K562 (cell line): ENCODE measurements around the gene EPHB4. TPM values are rescaled to one million over a fixed set of nuclear protein-coding genes. Genes with fewer than 3 reads are reported as not detected.
A peak's percentile ranks its signal among the peaks of the same experiment; 100 is the strongest.

Experiments
- CAMTA2 ChIP-seq: fragments of 250-450 bp; sonication (Bioruptor Pico); conservative IDR thresholded peaks from 2 replicates; pipeline ENCODE4 v1.5.1; 2022
- CBX3 ChIP-seq, 2 experiments: IDR thresholded peaks; 1 replicate in 1 of 2; 2 replicates in 1 of 2; pipeline ENCODE4 v1.6.1; 2012; ENCODE audit warnings: inconsistent platforms in 2 of 2, low read length in 2 of 2, borderline replicate concordance in 1 of 2, control low read depth in 1 of 2
- CTCF ChIP-seq, 3 experiments: IDR thresholded peaks in 2 of 3; conservative IDR thresholded peaks in 1 of 3; 2 replicates each; pipeline ENCODE4 v1.5.1; 2011 to 2012; ENCODE audit warnings: low read length in 3 of 3, mild to moderate bottlenecking in 3 of 3, control low read depth in 2 of 3, improper control_type of control experiment in 1 of 3, inconsistent platforms in 1 of 3, low read depth in 1 of 3, mixed read lengths in 1 of 3, moderate library complexity in 1 of 3; ENCODE audit not compliant: insufficient read depth in 2 of 3
- ELK3 ChIP-seq: fragments of 450-650 bp; formaldehyde crosslinking; IDR thresholded peaks from 2 replicates; pipeline ENCODE4 v1.4.0; 2020; ENCODE audit warnings: mild to moderate bottlenecking
- HMGN3 ChIP-seq: IDR thresholded peaks from 2 replicates; pipeline ENCODE4 v1.6.1; 2011; ENCODE audit warnings: borderline replicate concordance, low read depth, mild to moderate bottlenecking, mixed read lengths, low read length; ENCODE audit not compliant: insufficient read length; ENCODE audit errors: extremely low read depth
- MLX ChIP-seq, 2 experiments: fragments of 450-650 bp in 1 of 2; sonication (generic) in 1 of 2; formaldehyde crosslinking; conservative IDR thresholded peaks; 2 replicates each; pipeline versions ENCODE4 v1.4.0 to v1.8.1; 2020 to 2022; ENCODE audit warnings: mild to moderate bottlenecking in 1 of 2, missing genetic modification reagents in 1 of 2
- NR0B1 ChIP-seq: fragments of 450-650 bp; IDR thresholded peaks from one replicate; pipeline ENCODE4 v1.6.1; 2018; ENCODE audit warnings: mild to moderate bottlenecking, moderate library complexity; ENCODE audit not compliant: partially characterized antibody
- NR2C1 ChIP-seq, 2 experiments: fragments of 450-650 bp; IDR thresholded peaks; 2 replicates each; pipeline ENCODE4 v1.6.1; 2017; ENCODE audit warnings: mild to moderate bottlenecking in 2 of 2, antibody characterized with exemption in 1 of 2, inconsistent platforms in 1 of 2, missing compliant biosample characterization in 1 of 2, missing genetic modification characterization in 1 of 2
- POLR3G ChIP-seq: IDR thresholded peaks from 2 replicates; pipeline ENCODE4 v1.6.1; 2011; ENCODE audit not compliant: insufficient read length, insufficient replicate concordance; ENCODE audit errors: extremely low read depth
- TAF1 ChIP-seq: IDR thresholded peaks from 2 replicates; pipeline ENCODE4 v1.6.1; 2011; ENCODE audit warnings: mild to moderate bottlenecking, low read length, moderate library complexity; ENCODE audit not compliant: insufficient read depth, control insufficient read depth, severe bottlenecking; ENCODE audit errors: extremely low read depth
- TARDBP ChIP-seq: fragments of 450-650 bp; IDR thresholded peaks from 2 replicates; pipeline ENCODE4 v1.6.1; 2016
- TEAD1 ChIP-seq, 2 experiments: fragments of 450-650 bp in 1 of 2; sonication (generic) in 1 of 2; formaldehyde crosslinking; IDR thresholded peaks; 2 replicates each; pipeline versions ENCODE4 v1.4.0 to v1.8.0; 2020 to 2022; ENCODE audit warnings: mild to moderate bottlenecking in 2 of 2, missing genetic modification reagents in 1 of 2
- TEAD2 ChIP-seq: fragments of 450-650 bp; IDR thresholded peaks from 2 replicates; pipeline ENCODE4 v1.6.1; 2016; ENCODE audit warnings: missing genetic modification characterization, control low read depth, missing compliant biosample characterization
- XRCC4 ChIP-seq: IDR thresholded peaks from one replicate; pipeline ENCODE4 v1.6.1; 2011; ENCODE audit not compliant: insufficient read depth, insufficient read length; ENCODE audit errors: extremely low read depth
- ZBTB26 ChIP-seq: fragments of 450-650 bp; formaldehyde crosslinking; IDR thresholded peaks from 2 replicates; pipeline ENCODE4 v1.4.0; 2022; ENCODE audit warnings: missing genetic modification characterization
- ZBTB34 ChIP-seq: fragments of 250-450 bp; sonication (Bioruptor Pico); IDR thresholded peaks from 2 replicates; pipeline ENCODE4 v1.8.0; 2021; ENCODE audit warnings: mild to moderate bottlenecking, moderate library complexity
- ZNF12 ChIP-seq: sonication (generic); formaldehyde crosslinking; IDR thresholded peaks from 2 replicates; pipeline ENCODE4 v1.4.0; 2020; ENCODE audit warnings: mild to moderate bottlenecking, missing genetic modification reagents
- polyA plus RNA-seq, 8 experiments: library from polyadenylated mRNA; depleted of rRNA in 4 of 8; stranded (reverse) in 5 of 8; unstranded in 3 of 8; fragments of >200 nt; fragmentation: Nextera tagmentation in 2 of 8; fragmentation: Illumina TruSeq in 1 of 8; extraction: Ambion mirVana in 2 of 8; extraction: Trizol in 1 of 8; gene quantifications; 2 replicates each; pipeline versions ENCODE4 v1.2.1 to v1.2.3, GENCODE V29; 2011 to 2014; ENCODE audit warnings: inconsistent platforms in 1 of 8, missing spikeins in 1 of 8
- total RNA-seq, 7 experiments: library from RNA; depleted of rRNA in 6 of 7; stranded (reverse); fragments of >200 nt in 6 of 7; fragmentation: Illumina TruSeq in 2 of 7; extraction: Trizol in 2 of 7; gene quantifications; 2 replicates each; pipeline versions ENCODE4 v1.2.1 to v1.2.3, GENCODE V29; 2011 to 2021; ENCODE audit warnings: low replicate concordance in 1 of 7

EPHB4 gene
- total and polyA plus RNA-seq, 9 of the 15 experiments (the other 6 are each of a cell fraction or from before 2014, with no cell fraction given): 1.2 to 82.1 (median 37.9) TPM

- TF ChIP-seq ZBTB26: peak; percentile 96
- peak; percentile 76 to 84 for TF ChIP-seq TEAD1 (CRISPR knock-in tag; IDR thresholded peaks at IDR 0.05)
- peak; percentile 88; the same call in 1 of the 2 replicates for TF ChIP-seq TARDBP
- TF ChIP-seq XRCC4: no peak
- TF ChIP-seq CAMTA2 (CRISPR knock-in tag): peak; percentile 89; the same call in 1 of the 2 replicates
- peak; percentile 29; the same call in 1 of the 2 replicates for TF ChIP-seq NR2C1 (IDR thresholded peaks at IDR 0.05)
- TF ChIP-seq NR2C1 (tag; IDR thresholded peaks at IDR 0.05): peak; percentile 60; the same call in 1 of the 2 replicates
- TF ChIP-seq TAF1: peak; percentile 95
- 0 out of 2 replicates have a peak, but pooled peaks have one; percentile 47 for TF ChIP-seq ELK3 (CRISPR knock-in tag)
- no peak for TF ChIP-seq TEAD2 (tag)
- no peak for TF ChIP-seq NR0B1
- peak; percentile 26; the same call in 1 of the 2 replicates for TF ChIP-seq ZNF12 (CRISPR knock-in tag)
- TF ChIP-seq ZBTB34 (CRISPR knock-in tag): no peak
- peak in 1 of 2 experiments; percentile 34; a peak in 1 of 4 replicates for TF ChIP-seq MLX (CRISPR knock-in tag; conservative IDR thresholded peaks at IDR 0.05)
- peak; percentile 91 for TF ChIP-seq HMGN3
- TF ChIP-seq POLR3G: no peak
- peak in 1 of 2 experiments; percentile 94; a peak in 1 of 3 replicates for TF ChIP-seq CBX3 (IDR thresholded peaks at IDR 0.05; ENCODE audit: borderline replicate concordance in 1 of 2, low read length in 2 of 2)
- TF ChIP-seq CTCF (IDR thresholded peaks at IDR 0.05 in 2 of 3, conservative IDR thresholded peaks at IDR 0.05 in 1 of 3; ENCODE audit: insufficient read depth in 2 of 3, low read depth in 1 of 3, low read length in 3 of 3): peak; percentile 37 to 41 (median 41); a peak in 4 of 6 replicates
Observed at GRCh38 chr7:100874577-100875355, 47.4 kb upstream of the EPHB4 start, which contains the start of gene SRRT (continued).
